HS-5 (cell line): ENCODE results near the gene ALS2.

Experiments used
- DNase-seq: peaks from one replicate; pipeline ENCODE4 v3.0.0-alpha.2; 2012; ENCODE audit warnings: low read depth

Gene ALS2

GRCh38 chr2:201754717-201755415 is 25.9 kb downstream of the ALS2 start:
- peak; percentile 26 for DNase-seq

GRCh38 chr2:201751566-201751965 is 29.2 kb downstream of the ALS2 start:
- no peak for DNase-seq

GRCh38 chr2:201746551-201746950 is 34.2 kb downstream of the ALS2 start:
- DNase-seq: no peak

GRCh38 chr2:201735486-201735885 is 45.2 kb downstream of the ALS2 start:
- no peak for DNase-seq

- no peak for DNase-seq
Measured at GRCh38 chr2:201734111-201734510, 46.6 kb downstream of the ALS2 start.

GRCh38 chr2:201733544-201733943 is 47.2 kb downstream of the ALS2 start:
- DNase-seq: no peak

GRCh38 chr2:201730651-201731285 is 50.0 kb downstream of the ALS2 start:
- no peak for DNase-seq

- no peak for DNase-seq
Measured at GRCh38 chr2:201715459-201715858, 65.3 kb downstream of the ALS2 start.

- no peak for DNase-seq
Measured at GRCh38 chr2:201712726-201713125, 68.0 kb downstream of the ALS2 start.

GRCh38 chr2:201709747-201710146 is 71.0 kb downstream of the ALS2 start:
- no peak for DNase-seq

GRCh38 chr2:201709049-201709448 is 71.7 kb downstream of the ALS2 start:
- no peak for DNase-seq

- DNase-seq: peak; percentile 39
Measured at GRCh38 chr2:201707753-201708152, 73.0 kb downstream of the ALS2 start.

GRCh38 chr2:201707142-201707541 is 73.6 kb downstream of the ALS2 start:
- no peak for DNase-seq

- DNase-seq: no peak
Measured at GRCh38 chr2:201704536-201704935, 76.2 kb downstream of the ALS2 start.

- DNase-seq: no peak
Measured at GRCh38 chr2:201701646-201702045, 79.1 kb downstream of the ALS2 start.

GRCh38 chr2:201699416-201699815 is 81.3 kb downstream of the ALS2 start:
- no peak for DNase-seq

GRCh38 chr2:201698588-201699226 is 82.0 kb downstream of the ALS2 start, which contains the start of gene MPP4:
Gene MPP4 (minus strand): TSS chr2:201698644. CDS start chr2:201693954, 4,690 bp downstream.
- peak; percentile 61 for DNase-seq

- DNase-seq: peak; percentile 80
Measured at GRCh38 chr2:201697899-201698298, 82.8 kb downstream of the ALS2 start.

GRCh38 chr2:201696151-201696659 is 84.5 kb downstream of the ALS2 start:
- DNase-seq: peak; percentile 97

GRCh38 chr2:201685156-201685555 is 95.6 kb downstream of the ALS2 start:
- DNase-seq: no peak

GRCh38 chr2:201680743-201681142 is 100.0 kb downstream of the ALS2 start:
- DNase-seq: no peak

GRCh38 chr2:201678401-201678800 is 102.3 kb downstream of the ALS2 start:
- DNase-seq: no peak

GRCh38 chr2:201675454-201675853 is 105.3 kb downstream of the ALS2 start:
- no peak for DNase-seq
